ENCODE measurements around the gene MYH9. TPM values are rescaled to one million over a fixed set of nuclear protein-coding genes. Genes with fewer than 3 reads are reported as not detected.
"Not testable (repeated sequence)": the region's sequence is repeated elsewhere in the genome, so short reads cannot be mapped to it uniquely, and the experiment has no call there.

Gene MYH9
- total and polyA plus RNA-seq, 4 donors: 184 to 667 (median 332) TPM

DNA sequence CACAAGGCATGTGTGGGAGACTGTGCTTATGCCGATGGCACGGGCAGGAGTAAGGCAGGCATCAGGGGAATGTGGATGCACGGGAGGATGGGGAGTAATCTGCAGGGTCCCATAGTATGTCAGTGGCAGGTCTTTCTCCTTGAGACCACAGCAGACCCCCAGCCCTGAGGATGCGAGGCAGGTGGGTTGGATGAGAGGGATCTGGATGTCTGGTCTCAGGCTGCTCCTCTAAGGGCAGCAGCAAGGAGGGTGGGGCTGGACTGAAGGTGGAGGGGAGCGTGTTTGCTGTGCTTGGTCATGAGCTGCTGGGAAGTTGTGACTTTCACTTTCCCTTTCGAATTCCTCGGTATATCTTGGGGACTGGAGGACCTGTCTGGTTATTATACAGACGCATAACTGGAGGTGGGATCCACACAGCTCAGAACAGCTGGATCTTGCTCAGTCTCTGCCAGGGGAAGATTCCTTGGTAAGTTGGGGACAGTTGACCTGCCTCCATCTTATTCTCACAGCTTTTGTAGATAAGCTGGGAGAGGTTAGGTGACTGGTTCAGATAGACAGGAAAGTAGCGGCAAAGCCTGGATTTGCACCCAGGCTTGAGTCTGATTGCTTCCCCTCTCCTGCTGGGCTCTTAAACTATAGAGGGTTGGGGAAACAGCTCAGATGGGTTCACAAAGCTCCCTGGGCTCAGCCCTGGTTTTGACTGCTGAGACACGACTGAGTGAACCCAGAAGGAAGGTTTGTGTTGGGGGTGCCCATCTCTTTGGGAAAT is 134.8 kb downstream of the MYH9 start, which contains the start of gene APOL1:
Gene APOL1 (plus strand): TSS at position 380 of the 769 bp plus-strand sequence. CDS start 1,823 bp downstream, outside the sequence.
- Histone ChIP-seq H3K27me3 (ENCODE audit: control insufficient read depth in 3 of 3, insufficient read depth in 3 of 3, low read length in 2 of 3) (no peaks in the 10 kb centered on the region), H3K9me3 (ENCODE audit: control insufficient read depth in 4 of 4, insufficient read depth in 3 of 4, low read length in 3 of 4) (no peaks in the 10 kb centered on the region), H3K4me1 (ENCODE audit: control insufficient read depth in 5 of 5, insufficient read depth in 5 of 5, low read length in 5 of 5) (peaks cover 0 to 23% (median 8%) of the 10 kb centered on the region in 5 donors), H3K36me3 (ENCODE audit: control insufficient read depth in 4 of 4, insufficient read depth in 4 of 4, low read length in 4 of 4) (peaks cover 0 to 3% (median 0%) of the 10 kb centered on the region in 4 donors), H3K27ac (ENCODE audit: low read depth in 1 of 2, low read length in 1 of 2) (peak within 1 kb of the TSS; percentile 81 to 90), H3K4me3 (peak within 1 kb of the TSS; percentile 52), H3K9ac (ENCODE audit: insufficient read depth in 1 of 2, low read length in 2 of 2) (no peak within 1 kb of the TSS)
- WGBS, 2 donors: 21 to 26% methylated on average over 10 of the region's 10 CpGs
- DNase-seq (peak in 2 of 3 donors; percentile 38 to 46), ATAC-seq (ENCODE audit: insufficient read depth, low FRiP score) (peak; percentile 90)
- no peak for TF ChIP-seq CTCF (IDR thresholded peaks at IDR 0.05; ENCODE audit: control extremely low read depth, extremely low read depth)

DNA sequence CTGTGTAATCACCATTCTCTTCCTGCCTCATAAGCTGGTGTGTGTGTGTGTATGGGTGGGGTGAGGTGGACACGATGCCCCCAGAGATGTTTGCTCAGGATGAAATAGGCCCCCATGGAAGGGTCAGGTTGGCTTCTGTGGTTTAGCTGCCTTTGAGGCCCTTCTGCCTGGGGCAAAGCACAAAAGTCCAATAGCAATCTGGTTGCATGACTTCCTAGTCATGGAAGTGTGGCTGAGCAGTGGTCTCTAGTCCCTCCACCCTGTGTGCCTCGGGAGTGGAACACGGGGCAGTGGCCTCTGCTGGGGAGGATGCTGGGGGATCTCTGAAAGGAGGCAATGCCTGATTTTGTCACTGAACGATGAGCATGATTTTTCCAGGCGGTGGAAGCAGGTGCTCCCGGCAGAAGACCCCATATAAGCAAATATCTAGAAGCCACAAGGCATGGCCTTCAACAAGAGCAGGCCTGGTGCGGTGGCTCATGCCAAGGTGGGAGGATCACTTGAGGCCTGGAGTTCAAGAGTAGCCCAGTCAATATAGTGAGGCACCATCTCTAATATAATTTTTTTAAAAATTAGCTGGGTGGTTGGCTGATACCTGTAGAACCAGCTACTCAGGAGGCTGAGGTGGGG is 135.7 kb downstream of the MYH9 start:
- not testable (repeated sequence) for H3K36me3 ChIP-seq (ENCODE audit: control insufficient read depth in 4 of 4, insufficient read depth in 4 of 4, low read length in 4 of 4); H3K27me3 ChIP-seq (ENCODE audit: control insufficient read depth in 3 of 3, insufficient read depth in 3 of 3, low read length in 2 of 3); H3K9ac ChIP-seq (ENCODE audit: insufficient read depth in 1 of 2, low read length in 2 of 2); H3K9me3 ChIP-seq (ENCODE audit: control insufficient read depth in 4 of 4, insufficient read depth in 3 of 4, low read length in 3 of 4); H3K4me3 ChIP-seq; DNase-seq; ATAC-seq (ENCODE audit: insufficient read depth, low FRiP score)
- WGBS, 2 donors: 89% methylated on average over 7 of the region's 7 CpGs
- Histone ChIP-seq H3K4me1 (ENCODE audit: control insufficient read depth in 5 of 5, insufficient read depth in 5 of 5, low read length in 5 of 5) (peaks cover 0 to 23% (median 7%) of the 10 kb centered on the region in 5 donors), H3K27ac (ENCODE audit: low read depth in 1 of 2, low read length in 1 of 2) (peak overlapping the region in 1 of 2 donors; percentile 90)

DNA sequence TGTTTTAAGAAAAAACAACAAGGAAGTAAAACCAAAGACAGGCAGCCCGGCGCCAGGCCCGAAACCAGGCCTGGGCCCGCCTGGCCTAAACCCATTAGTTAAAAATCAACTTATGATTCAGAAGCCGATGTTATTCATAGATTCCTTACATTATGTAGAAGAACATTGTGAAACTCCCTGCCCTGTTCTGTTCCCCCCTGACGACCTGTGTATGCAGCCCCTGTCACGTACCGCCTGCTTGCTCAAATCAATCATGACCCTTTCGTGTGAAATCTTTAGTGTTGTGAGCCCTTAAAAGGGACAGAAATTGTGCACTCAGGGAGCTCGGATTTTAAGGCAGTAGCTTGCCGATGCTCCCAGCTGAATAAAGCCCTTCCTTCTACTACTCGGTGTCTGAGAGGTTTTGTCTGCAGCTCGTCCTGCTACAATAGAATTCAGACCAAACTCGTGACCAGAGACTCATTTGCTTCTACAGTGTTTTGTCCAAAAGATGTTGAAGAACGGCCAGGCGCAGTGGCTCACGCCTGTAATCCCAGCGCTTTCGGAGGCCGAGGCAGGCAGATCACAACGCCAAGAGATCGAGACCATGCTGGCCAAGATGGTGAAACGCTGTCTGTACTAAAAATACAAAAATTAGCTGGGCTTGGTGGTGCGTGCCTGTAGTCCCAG is 137.3 kb downstream of the MYH9 start:
- not testable (repeated sequence) for H3K27ac ChIP-seq (ENCODE audit: low read depth in 1 of 2, low read length in 1 of 2); H3K36me3 ChIP-seq (ENCODE audit: control insufficient read depth in 4 of 4, insufficient read depth in 4 of 4, low read length in 4 of 4); H3K27me3 ChIP-seq (ENCODE audit: control insufficient read depth in 3 of 3, insufficient read depth in 3 of 3, low read length in 2 of 3); ATAC-seq (ENCODE audit: insufficient read depth, low FRiP score); DNase-seq; H3K9ac ChIP-seq (ENCODE audit: insufficient read depth in 1 of 2, low read length in 2 of 2); H3K9me3 ChIP-seq (ENCODE audit: control insufficient read depth in 4 of 4, insufficient read depth in 3 of 4, low read length in 3 of 4); H3K4me3 ChIP-seq
- 93 to 95% methylated on average over 24 of the region's 24 CpGs for WGBS, 2 donors
- peaks cover 0 to 23% (median 7%) of the 10 kb centered on the region in 5 donors for H3K4me1 ChIP-seq (ENCODE audit: control insufficient read depth in 5 of 5, insufficient read depth in 5 of 5, low read length in 5 of 5)

DNA sequence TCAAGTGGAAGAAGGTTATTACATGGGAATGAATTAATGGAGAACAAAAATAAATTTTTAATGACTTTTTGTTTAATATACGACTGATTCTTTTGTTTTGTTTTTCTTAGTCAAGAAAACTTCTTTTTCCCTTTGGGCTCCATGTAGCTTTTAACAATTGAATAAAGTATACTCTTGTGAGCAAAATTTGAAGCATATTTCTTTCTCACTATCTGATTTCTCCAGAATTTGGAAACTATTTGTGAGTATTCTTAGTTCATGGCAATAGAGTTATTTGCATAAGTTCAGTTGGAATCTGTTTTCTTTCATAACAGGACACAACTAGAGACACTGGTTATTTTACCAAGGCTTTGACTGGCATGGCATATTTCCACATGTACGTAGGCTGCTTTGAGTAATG is 138.6 kb downstream of the MYH9 start:
- Histone ChIP-seq H3K36me3 (ENCODE audit: control insufficient read depth in 4 of 4, insufficient read depth in 4 of 4, low read length in 4 of 4) (no peaks in the 10 kb centered on the region), H3K27ac (ENCODE audit: low read depth in 1 of 2, low read length in 1 of 2) (no peak overlapping the region), H3K9me3 (ENCODE audit: control insufficient read depth in 4 of 4, insufficient read depth in 3 of 4, low read length in 3 of 4) (no peaks in the 10 kb centered on the region), H3K9ac (ENCODE audit: insufficient read depth in 1 of 2, low read length in 2 of 2) (no peak overlapping the region), H3K4me3 (no peak overlapping the region), H3K4me1 (ENCODE audit: control insufficient read depth in 5 of 5, insufficient read depth in 5 of 5, low read length in 5 of 5) (peaks cover 0 to 13% (median 7%) of the 10 kb centered on the region in 5 donors), H3K27me3 (ENCODE audit: control insufficient read depth in 3 of 3, insufficient read depth in 3 of 3, low read length in 2 of 3) (no peaks in the 10 kb centered on the region)
- ATAC-seq (ENCODE audit: insufficient read depth, low FRiP score) (no peak), DNase-seq (no peak)
- no peak for TF ChIP-seq CTCF (IDR thresholded peaks at IDR 0.05; ENCODE audit: control extremely low read depth, extremely low read depth)
- 95 to 96% methylated on average over 2 of the region's 2 CpGs for WGBS, 2 donors

All from lung (tissue), 12 donors.